ENCODE measurements around the gene OOSP3.

- no peak for TF ChIP-seq CTCF (IDR thresholded peaks at IDR 0.05)
- no peak for TF ChIP-seq POLR2A (IDR thresholded peaks at IDR 0.05)
These were observed 39.0 kb upstream of the OOSP3 start for GRCh38 chr11:59839615-59840014.

Data from esophagus squamous epithelium (tissue), 4 donors.